ENCODE measurements around the gene OBSCN. TPM values are rescaled to one million over a fixed set of nuclear protein-coding genes. Genes with fewer than 3 reads are reported as not detected.

Gene OBSCN
- total RNA-seq, 1 experiment from 2014 or later = 33.3 TPM

DNA sequence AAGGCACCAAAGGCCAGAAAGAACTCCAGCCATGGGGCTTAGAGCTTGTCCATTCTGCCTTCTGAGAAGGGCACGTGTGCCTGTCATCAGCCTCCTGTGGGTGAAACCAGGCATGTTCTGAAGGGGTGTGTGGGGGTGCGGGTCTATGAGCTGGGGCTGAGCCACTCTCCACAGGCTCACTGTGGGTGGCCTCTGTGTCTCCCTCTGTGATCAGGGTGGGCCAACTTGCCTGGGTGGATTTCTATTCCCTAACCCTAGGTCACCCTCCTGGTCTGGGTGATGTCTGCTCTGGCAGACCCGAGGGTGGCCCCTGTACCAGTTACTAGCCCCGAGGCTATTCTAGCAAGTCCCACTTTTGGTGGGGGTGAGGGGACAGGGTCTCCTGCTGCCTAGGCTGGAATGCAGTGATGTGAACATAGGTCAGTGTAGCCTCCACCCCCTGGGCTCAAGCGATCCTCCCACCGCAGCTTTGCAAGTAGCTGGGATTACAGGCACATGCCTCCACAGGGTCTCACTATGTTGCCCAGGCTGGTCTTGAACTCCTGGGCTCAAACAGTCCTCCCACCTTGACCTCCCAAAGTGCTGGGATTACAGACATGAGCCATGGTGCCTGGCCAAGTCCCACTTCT, 104.4 kb downstream of the OBSCN start:
- TF ChIP-seq, protein P1, sequence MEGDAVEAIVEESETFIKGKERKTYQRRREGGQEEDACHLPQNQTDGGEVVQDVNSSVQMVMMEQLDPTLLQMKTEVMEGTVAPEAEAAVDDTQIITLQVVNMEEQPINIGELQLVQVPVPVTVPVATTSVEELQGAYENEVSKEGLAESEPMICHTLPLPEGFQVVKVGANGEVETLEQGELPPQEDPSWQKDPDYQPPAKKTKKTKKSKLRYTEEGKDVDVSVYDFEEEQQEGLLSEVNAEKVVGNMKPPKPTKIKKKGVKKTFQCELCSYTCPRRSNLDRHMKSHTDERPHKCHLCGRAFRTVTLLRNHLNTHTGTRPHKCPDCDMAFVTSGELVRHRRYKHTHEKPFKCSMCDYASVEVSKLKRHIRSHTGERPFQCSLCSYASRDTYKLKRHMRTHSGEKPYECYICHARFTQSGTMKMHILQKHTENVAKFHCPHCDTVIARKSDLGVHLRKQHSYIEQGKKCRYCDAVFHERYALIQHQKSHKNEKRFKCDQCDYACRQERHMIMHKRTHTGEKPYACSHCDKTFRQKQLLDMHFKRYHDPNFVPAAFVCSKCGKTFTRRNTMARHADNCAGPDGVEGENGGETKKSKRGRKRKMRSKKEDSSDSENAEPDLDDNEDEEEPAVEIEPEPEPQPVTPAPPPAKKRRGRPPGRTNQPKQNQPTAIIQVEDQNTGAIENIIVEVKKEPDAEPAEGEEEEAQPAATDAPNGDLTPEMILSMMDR (conservative IDR thresholded peaks at IDR 0.05) = no peak
- no peaks in the 10 kb centered on the region for H3K79me1 ChIP-seq (ENCODE audit: insufficient read depth, low read depth, low read length, poor library complexity, severe bottlenecking)
- H3K18ac ChIP-seq (ENCODE audit: insufficient read length, low read depth, low read length) = no peak overlapping the region
- H4K8ac ChIP-seq (replicated peaks; ENCODE audit: insufficient read length, low read depth, low read length) = no peak overlapping the region
- no peak for DNase-seq
- no peak overlapping the region for H3K27ac ChIP-seq (ENCODE audit: insufficient read length, low read depth, low read length)
- no peak overlapping the region for H3K56ac ChIP-seq (ENCODE audit: insufficient read length, low read depth, low read length)
- no peaks in the 10 kb centered on the region for H3K79me2 ChIP-seq (ENCODE audit: insufficient read depth, low read length)
- no peak overlapping the region for H2BK20ac ChIP-seq (ENCODE audit: low read depth, low read length, poor library complexity, severe bottlenecking)
- H3K14ac ChIP-seq (ENCODE audit: insufficient read depth, low read length) = no peak overlapping the region
- H2BK5ac ChIP-seq (ENCODE audit: insufficient read length, low read length) = no peak overlapping the region
- H3K4ac ChIP-seq (ENCODE audit: low read depth, low read length) = no peak overlapping the region
- no peaks in the 10 kb centered on the region for H3K27me3 ChIP-seq (ENCODE audit: insufficient read depth, low read length)
- no peak overlapping the region for H2AFZ ChIP-seq (ENCODE audit: low read length)
- Mint-ChIP-seq H3K27ac (no peak overlapping the region; a peak in 1 of 7 replicates), H3K36me3 (ENCODE audit: insufficient read depth in 1 of 3, low read depth in 3 of 3) (peaks cover 9 to 14% (median 13%) of the 10 kb centered on the region in 3 experiments), H3K9me3 (peaks cover 7 to 11% of the 10 kb centered on the region in 2 experiments), H3K4me1 (no peaks in the 10 kb centered on the region), H3K4me3 (no peak overlapping the region), H3K27me3 (ENCODE audit: low read depth) (peaks cover 4% of the 10 kb centered on the region; the same call in 1 of the 2 replicates)
- H3K9ac ChIP-seq (ENCODE audit: extremely low read depth, insufficient read length, low read length) = no peak overlapping the region
- no peaks in the 10 kb centered on the region for H3K9me3 ChIP-seq (ENCODE audit: control insufficient read depth, low read depth, low read length)
- no peaks in the 10 kb centered on the region for H4K20me1 ChIP-seq (ENCODE audit: control insufficient read depth, insufficient read depth, insufficient read length)
- H3K4me1 ChIP-seq (ENCODE audit: insufficient read depth, low read length) = no peaks in the 10 kb centered on the region
- no peak overlapping the region for H4K91ac ChIP-seq (ENCODE audit: insufficient read length, low read depth, low read length)
- H2BK12ac ChIP-seq (ENCODE audit: insufficient read length, low read depth, low read length) = no peak overlapping the region
- H2BK120ac ChIP-seq (ENCODE audit: low read depth, low read length, poor library complexity, severe bottlenecking) = no peak overlapping the region
- no peak overlapping the region for H4K5ac ChIP-seq (ENCODE audit: insufficient read length, low read depth, low read length)
- H2BK15ac ChIP-seq (ENCODE audit: low read depth, low read length) = no peak overlapping the region
- no CpG with 5 or more reads among the region's 6 CpGs for WGBS (ENCODE audit: extremely low coverage, insufficient read length, low lambda C conversion rate)
- H2AK5ac ChIP-seq (ENCODE audit: insufficient read length, low read length) = no peak overlapping the region
- no peak overlapping the region for H3T11ph ChIP-seq (ENCODE audit: low read length)
- H3K4me2 ChIP-seq (ENCODE audit: insufficient read depth, insufficient read length, low read length) = no peak overlapping the region
- H3K23ac ChIP-seq (ENCODE audit: insufficient read length, low read depth, low read length) = no peak overlapping the region
- H3K23me2 ChIP-seq (ENCODE audit: insufficient read length, low read depth, low read length, poor library complexity, severe bottlenecking) = no peaks in the 10 kb centered on the region

Data from H9 (cell line).